Brain pericyte (primary cell): ENCODE data around the gene MRPL40.
"Not testable (repeated sequence)": the region's sequence is repeated elsewhere in the genome, so short reads cannot be mapped to it uniquely, and the experiment has no call there.

ENCODE experiments used
- DNase-seq: peaks from one replicate; pipeline ENCODE4 v3.0.0-alpha.2; 2012; ENCODE audit warnings: low read depth, low spot score

Gene MRPL40

GRCh38 chr22:19407649-19408606, 24.4 kb upstream of the MRPL40 start:
- DNase-seq, result no peak

GRCh38 chr22:19410941-19411689, 21.2 kb upstream of the MRPL40 start:
- no peak for DNase-seq

- DNase-seq, result no peak
Measured at GRCh38 chr22:19411690-19412045, 20.7 kb upstream of the MRPL40 start.

GRCh38 chr22:19412478-19412877, 19.9 kb upstream of the MRPL40 start:
- no peak for DNase-seq

DNA sequence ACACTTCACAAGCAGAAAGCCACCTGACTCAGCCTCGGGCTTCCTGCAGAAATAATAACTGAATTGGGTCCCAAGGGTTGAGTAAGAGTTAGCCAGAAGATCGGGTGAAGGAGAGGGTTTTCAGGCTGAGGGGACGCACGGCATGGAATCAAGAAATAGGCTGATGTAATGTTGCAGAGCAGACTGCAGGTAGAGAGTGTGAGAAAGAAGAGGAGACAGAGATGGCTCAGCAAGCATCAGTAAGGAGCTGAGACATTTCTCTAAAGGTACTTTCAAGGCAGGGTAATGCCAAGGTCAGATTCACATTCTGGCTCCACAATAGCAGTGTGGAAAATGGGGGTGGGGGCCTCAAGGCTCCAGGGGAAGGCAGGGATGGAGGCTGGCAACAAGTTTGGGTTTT, 19.4 kb upstream of the MRPL40 start:
- DNase-seq, result no peak

DNA sequence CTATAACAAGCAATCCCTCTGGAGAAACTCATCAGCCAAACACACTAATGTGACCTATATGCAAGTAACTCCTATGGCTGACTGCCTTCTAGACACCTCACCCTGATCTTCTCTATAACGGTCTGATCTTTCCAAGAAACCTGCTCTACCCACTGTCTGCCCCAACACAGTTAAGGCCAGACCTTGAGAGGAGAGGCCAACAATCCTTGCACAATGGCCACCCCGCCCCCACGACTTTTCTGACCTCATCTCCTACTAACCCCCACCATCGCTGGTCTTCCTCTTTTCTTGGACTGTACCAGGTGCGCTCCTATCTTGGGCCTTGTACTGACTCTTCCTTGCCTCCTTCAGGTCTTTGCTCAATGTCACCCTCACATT, 13.3 kb upstream of the MRPL40 start:
- no peak for DNase-seq

DNA sequence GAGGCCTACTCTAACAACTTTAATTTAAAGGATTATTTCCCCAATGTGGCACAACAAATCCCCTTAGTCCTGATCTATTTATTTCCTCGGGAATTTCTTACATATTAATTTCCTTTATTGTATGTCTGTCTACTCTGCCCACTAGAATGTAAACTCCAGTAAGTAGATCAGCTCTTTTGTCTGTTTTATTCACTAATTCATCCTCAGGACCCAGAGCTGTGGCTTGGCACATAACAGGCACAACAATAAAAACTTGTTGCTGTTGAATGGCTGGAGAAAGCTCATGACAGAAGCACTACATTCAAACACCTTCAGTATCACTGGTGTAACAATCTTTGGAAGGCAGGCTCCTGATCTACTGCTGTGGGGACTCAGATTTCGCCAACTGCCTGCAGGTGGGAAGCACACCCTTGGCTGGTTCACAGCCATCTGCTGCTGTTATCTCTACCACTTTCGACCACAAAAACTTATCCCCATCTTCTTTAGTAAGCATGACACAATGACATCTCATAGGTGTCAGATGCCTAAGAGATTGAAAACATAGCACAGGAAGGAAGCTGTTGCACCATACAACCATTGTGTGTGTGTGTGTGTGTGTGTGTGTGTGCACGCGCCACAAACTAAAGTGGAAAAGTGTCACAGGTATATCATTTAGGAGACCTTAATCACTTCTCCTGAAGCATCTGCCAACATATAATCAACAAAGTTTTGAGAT, 12.7 kb upstream of the MRPL40 start:
- DNase-seq, result no peak

DNA sequence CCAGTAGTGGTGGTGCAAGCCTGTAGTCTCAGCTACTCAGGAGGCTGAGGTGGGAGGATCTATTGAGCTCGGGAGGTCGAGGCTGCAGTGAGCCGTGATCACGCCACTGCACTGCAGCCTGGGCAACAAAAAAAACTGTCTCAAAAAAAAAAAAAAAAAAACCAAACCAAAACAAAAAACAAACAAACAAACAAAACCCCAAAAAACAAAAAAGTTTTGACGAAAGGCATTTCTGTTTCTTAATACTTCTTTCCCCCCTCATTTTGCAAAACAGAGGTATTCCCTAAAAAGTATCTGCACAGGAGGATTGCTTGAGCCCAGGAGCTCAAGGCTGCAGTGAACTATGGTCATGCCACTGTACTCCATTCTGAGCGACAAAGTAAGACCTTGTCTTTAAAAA, 12.0 kb upstream of the MRPL40 start:
- no peak for DNase-seq

GRCh38 chr22:19422440-19423301, 9.7 kb upstream of the MRPL40 start:
- DNase-seq, result no peak

GRCh38 chr22:19424186-19424500, 8.2 kb upstream of the MRPL40 start:
- no peak for DNase-seq

DNA sequence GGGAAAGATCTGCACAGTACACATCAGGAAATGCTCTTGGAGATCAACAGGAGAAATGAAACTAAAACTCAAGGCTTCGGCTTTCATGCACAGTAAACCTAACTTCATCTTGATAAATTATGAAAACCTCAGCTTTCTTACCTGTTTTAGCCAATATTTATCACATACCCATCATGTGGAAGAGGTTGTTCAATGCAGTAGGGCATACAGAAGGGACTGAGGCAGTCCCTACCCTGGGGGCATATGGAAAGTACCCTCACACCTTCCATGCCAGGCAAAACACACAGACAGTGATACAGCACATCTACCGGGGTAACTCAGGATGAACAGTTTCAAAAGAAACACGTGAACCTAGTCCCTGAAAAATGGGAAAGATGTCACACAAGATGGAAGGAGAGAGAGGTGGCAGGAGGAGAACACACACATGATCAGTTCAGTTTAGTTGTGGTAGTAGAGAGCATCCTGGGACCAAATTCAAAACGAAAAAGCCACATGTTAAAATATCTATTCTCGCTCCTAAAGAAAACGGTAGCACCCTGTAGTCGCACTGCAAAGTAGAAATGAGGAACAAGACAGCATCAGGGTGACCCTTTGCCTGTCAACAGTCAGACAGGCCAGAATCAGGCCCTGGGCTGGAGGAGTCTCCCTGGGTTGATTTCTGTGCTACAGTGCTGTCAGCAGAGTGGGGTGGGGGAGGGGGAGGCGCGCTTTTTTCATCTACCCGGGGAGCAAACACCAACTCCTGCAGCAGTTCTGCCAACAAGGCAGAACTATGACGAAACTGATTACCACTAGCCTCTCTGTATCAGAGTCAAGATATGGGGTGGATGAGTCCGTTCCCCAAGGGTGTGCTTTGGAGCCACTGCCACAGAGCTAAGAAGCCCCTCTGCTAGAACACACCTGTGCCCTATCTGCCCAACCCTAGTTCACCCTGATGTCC, 2.1 kb upstream of the MRPL40 start:
- DNase-seq, result no peak

DNA sequence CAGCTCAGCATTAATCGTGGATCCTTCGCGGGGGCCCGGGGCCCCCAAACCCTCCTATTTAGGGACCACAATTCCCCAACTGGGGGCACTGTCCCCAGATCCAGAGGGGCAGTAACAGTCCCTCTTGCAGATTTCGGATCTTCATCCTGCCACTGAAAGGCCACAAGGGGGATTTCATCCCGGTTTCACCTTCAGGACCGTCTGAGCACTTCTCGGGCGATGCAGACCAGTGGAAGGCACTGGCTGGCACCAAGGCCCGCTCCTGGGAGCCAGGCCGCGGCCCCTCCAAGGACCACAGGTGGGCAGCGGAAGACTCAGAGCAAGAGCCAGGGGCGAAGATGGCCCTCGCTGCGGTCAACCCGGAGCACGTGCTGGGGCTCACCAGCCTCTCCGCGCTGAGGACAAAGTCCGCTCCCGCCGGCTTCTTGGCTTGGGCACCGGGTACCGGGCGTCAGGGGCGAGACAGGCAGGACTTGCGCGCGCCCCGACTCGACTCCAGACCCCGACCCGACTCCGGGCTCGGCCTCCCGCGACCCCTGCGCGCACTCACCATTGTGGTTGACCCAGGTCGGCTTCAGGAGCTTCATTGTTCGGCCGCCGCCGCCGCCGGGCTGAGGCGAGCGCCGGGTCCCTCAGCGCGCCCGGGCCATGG, 1.3 kb upstream of the MRPL40 start:
- DNase-seq, result no peak

DNA sequence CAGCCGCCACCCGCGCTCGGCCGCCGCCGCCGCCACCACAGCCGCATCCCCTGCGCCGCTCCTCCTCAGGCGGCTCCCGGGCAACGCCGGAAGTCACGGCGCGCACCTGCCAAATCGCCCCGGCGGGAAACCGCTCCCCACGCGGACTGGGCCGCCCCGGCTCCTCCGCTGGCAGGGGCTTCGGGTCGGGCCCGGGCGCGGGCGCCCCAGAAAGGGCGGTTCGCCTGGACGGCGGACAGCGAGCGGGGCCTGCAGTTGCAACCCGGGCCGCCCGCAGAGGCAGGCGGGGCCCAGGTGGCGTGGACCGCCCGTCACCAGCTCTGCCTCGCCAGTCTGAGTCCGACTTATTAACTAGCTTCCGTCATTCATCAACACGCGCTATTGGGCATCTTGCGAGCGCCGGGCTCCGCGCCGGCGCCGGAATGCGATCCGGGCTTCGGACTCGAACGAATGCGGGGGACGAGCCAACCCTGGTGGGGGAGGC, 654 bp upstream of the MRPL40 start, which contains the start of gene HIRA:
TSS of gene HIRA (minus strand) at position 85 of the 484 bp plus-strand sequence. CDS start 257 bp downstream, outside the sequence.
- DNase-seq, result no peak

GRCh38 chr22:19434401-19434800, 2.1 kb downstream of the MRPL40 start:
- DNase-seq, result no peak

DNA sequence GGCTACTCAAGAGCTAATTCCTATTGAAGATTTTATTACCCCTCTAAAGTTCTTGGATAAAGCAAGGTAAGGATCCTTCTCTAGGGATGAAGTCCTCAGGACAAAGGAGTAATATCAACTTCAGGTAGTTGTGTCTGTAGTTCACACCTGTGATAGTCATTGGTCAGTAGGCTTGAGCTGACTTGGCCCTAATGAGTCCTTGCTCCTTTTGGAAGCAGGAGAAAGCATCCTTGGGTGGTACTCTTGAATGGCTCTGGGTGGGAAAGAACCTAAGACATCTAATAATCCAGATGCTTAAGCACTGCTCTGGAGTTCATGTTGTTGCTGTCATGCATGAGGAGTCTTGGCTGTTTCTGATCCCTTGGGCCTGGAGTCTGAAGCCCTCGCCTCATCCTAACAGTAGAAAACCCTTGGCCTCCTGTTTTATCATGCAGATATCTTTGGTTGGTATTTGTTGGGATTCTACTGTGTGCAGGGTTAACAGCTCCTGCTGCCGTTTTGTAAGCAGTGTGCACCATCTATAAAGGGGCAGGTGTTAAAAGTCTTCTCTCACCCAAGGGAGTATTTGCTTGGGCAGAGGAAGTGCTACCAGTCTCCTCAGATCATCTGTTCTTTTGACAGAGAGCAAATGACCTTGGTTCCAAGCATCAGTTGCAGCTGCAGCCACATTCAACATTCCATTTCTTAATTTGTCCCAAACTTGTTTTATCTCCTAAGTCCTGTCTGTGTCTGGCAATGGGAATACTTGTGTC, 2.7 kb downstream of the MRPL40 start:
- no peak for DNase-seq

DNA sequence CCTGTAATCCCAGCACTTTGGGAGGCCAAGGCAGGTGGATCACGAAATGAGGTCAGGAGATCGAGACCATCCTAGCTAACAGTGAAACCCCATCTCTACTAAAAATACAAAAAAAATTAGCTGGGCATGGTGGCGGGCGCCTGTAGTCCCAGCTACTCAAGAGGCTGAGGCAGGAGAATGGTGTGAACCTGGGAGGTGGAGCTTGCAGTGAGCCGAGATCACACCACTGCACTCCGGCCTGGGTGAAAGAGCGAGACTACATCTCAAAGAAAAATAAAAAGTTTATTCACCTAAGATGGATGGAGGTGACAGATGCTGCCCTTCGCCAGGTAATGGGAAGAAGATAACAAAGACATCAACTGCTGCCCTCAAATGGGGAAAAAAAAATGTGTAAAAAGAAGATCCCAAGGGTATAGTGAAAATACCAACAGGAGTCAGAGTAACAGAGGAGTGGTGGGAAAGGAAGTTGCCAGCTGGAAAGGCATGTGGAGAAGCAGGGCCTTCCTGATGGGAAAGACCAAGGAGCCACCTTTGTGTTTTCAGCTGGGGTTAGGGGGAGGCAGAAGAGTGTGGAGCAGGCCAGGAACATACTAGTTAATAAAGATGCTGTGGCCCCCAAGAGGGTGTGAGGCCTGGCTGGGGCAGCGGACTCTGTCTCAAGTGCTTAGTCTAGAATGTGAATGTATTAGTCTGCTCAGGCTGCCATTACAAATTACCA, 4.3 kb downstream of the MRPL40 start:
- not testable (repeated sequence) for DNase-seq

DNA sequence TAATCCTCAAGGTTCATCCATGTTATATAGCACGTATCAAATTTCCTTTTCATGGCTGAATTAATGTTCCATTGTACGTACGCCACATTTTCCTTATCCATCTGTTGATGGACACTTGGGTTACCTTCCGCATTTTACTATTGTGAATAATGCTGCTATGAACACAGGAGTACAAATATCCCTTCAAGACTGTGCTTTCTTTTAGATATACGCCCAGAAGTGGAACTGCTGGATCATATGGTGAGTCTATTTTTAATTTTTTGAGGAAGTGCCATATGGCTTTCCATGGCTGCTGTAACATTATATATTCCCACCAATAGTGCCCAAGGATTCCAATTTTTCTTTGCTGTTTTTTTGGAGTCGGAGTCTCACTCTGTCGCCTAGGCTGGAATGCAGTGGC, 6.0 kb downstream of the MRPL40 start:
- no peak for DNase-seq
